A673 (cell line): ENCODE measurements around the gene EID3. TPM values are rescaled to one million over a fixed set of nuclear protein-coding genes. Genes with fewer than 3 reads are reported as not detected.

Source experiments
- BruUV-seq: library from RNA; stranded (reverse); fragments of 400-500 nt; replicated peaks from 2 replicates; lab custom pipeline; 2021; lab: Mats Ljungman, UMichigan
- CTCF ChIA-PET: fragments of 300-600 bp; sonication (Branson Sonifier 250); formaldehyde crosslinking; loops from one replicate; lab custom pipeline; 2022; ENCODE audit warnings: antibody characterized with exemption; lab: Charles Lee
- POLR2A ChIA-PET: fragments of 300-600 bp; sonication (Branson Sonifier 250); formaldehyde crosslinking; loops from one replicate; lab custom pipeline; 2022; ENCODE audit warnings: antibody characterized with exemption; ENCODE audit not compliant: low non-redundant PET; lab: Charles Lee
- DNase-seq: peaks from one replicate; pipeline ENCODE4 v3.0.0-alpha.2; 2015; ENCODE audit warnings: low spot score
- H3K27ac ChIP-seq: fragments of 200-600 bp; sonication (generic); 2 replicates; pipeline ENCODE4 v1.5.1; 2016; ENCODE audit warnings: mixed run types, low read depth, mild to moderate bottlenecking, mixed read lengths, antibody characterized with exemption, low read length; ENCODE audit not compliant: poor library complexity, severe bottlenecking
- H3K27me3 ChIP-seq: fragments of 200-600 bp; sonication (generic); replicated peaks from 2 replicates; pipeline ENCODE4 v1.6.1; 2017; ENCODE audit warnings: mixed run types, low read depth, mild to moderate bottlenecking, mixed read lengths, antibody characterized with exemption, low read length; ENCODE audit not compliant: insufficient read depth, poor library complexity
- H3K36me3 ChIP-seq: fragments of 200-600 bp; sonication (generic); 2 replicates; pipeline ENCODE4 v1.6.1; 2016; ENCODE audit warnings: mixed run types, mild to moderate bottlenecking, mixed read lengths, antibody characterized with exemption, low read length; ENCODE audit not compliant: insufficient read depth, poor library complexity, severe bottlenecking
- H3K4me1 ChIP-seq: fragments of 200-600 bp; sonication (generic); 2 replicates; pipeline ENCODE4 v1.6.1; 2017; ENCODE audit warnings: mixed run types, mild to moderate bottlenecking, mixed read lengths, antibody characterized with exemption, low read length; ENCODE audit not compliant: insufficient read depth, poor library complexity, severe bottlenecking
- H3K4me3 ChIP-seq: fragments of 200-600 bp; sonication (generic); 2 replicates; pipeline ENCODE4 v1.5.1; 2016; ENCODE audit warnings: low read depth, mixed run types, mild to moderate bottlenecking, mixed read lengths, low read length; ENCODE audit not compliant: poor library complexity, severe bottlenecking
- H3K9me3 ChIP-seq: fragments of 200-600 bp; sonication (generic); 2 replicates; pipeline ENCODE4 v1.6.1; 2016; ENCODE audit warnings: mixed run types, low read depth, mild to moderate bottlenecking, mixed read lengths, antibody characterized with exemption, low read length; ENCODE audit not compliant: poor library complexity, severe bottlenecking
- EZH2 ChIP-seq: fragments of 200-600 bp; sonication (generic); IDR thresholded peaks from 2 replicates; pipeline ENCODE4 v1.6.1; 2017; ENCODE audit warnings: borderline replicate concordance, low read depth, mild to moderate bottlenecking, mixed read lengths, antibody characterized with exemption, low read length; ENCODE audit not compliant: poor library complexity, severe bottlenecking
- intact Hi-C: fragments of 100-400 bp; cut with micrococcal nuclease; formaldehyde crosslinking; loops from one replicate; pipeline ENCODE4 v1.10.0; 2022; ENCODE audit not compliant: unreplicated experiment
- total RNA-seq: library from RNA; stranded (reverse); gene quantifications from 2 replicates; pipeline ENCODE4 v1.2.3, GENCODE V29; 2021
- TF ChIP-seq, protein P1 (sequence below): fragments of 300-800, 200-600 bp; sonication (generic); conservative IDR thresholded peaks from 2 replicates; pipeline ENCODE4 v1.5.1; 2017; ENCODE audit warnings: low read depth, mild to moderate bottlenecking, antibody characterized with exemption, low read length, moderate library complexity, mixed read lengths

EID3 gene
- total RNA-seq, 1 experiment from 2014 or later, result 5.4 TPM

DNA sequence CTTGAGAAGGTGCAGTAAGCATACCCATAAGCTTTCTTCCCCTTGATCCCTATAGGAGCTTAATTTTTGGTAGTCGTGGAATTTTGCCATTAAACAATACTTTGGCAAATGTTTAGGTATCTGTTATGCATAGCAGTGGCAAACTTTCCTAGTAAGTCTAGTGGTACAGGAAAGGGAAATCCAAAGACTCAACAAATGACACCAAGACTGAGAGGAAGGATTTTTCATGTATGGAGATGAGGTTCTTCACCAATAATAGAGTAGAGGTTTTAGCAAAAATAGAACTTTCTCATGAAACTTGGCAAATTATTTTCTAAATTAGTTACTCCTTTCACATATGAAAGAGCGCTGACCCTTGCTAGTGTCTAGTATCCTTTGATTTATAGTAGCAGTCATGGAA, 2.8 kb downstream of the EID3 start:
- intact Hi-C loops, result loop anchor here (5.0 kb wide), 1 partner anchor 89 kb away; the partner anchor contains the start of gene TXNRD1
- Histone ChIP-seq H3K27ac (peak overlapping the region; percentile 11), H3K4me1 (peaks cover 50% of the 10 kb centered on the region), H3K4me3 (no peak overlapping the region), H3K36me3 (peaks cover 21% of the 10 kb centered on the region), H3K27me3 (no peaks in the 10 kb centered on the region), H3K9me3 (no peaks in the 10 kb centered on the region)
- CTCF ChIA-PET, result no interaction called here
- BruUV-seq, result no TSS peak
- POLR2A ChIA-PET, result no interaction called here
- no peak for TF ChIP-seq EZH2
- TF ChIP-seq, protein P1, sequence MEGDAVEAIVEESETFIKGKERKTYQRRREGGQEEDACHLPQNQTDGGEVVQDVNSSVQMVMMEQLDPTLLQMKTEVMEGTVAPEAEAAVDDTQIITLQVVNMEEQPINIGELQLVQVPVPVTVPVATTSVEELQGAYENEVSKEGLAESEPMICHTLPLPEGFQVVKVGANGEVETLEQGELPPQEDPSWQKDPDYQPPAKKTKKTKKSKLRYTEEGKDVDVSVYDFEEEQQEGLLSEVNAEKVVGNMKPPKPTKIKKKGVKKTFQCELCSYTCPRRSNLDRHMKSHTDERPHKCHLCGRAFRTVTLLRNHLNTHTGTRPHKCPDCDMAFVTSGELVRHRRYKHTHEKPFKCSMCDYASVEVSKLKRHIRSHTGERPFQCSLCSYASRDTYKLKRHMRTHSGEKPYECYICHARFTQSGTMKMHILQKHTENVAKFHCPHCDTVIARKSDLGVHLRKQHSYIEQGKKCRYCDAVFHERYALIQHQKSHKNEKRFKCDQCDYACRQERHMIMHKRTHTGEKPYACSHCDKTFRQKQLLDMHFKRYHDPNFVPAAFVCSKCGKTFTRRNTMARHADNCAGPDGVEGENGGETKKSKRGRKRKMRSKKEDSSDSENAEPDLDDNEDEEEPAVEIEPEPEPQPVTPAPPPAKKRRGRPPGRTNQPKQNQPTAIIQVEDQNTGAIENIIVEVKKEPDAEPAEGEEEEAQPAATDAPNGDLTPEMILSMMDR, result no peak
- DNase-seq, result no peak

DNA sequence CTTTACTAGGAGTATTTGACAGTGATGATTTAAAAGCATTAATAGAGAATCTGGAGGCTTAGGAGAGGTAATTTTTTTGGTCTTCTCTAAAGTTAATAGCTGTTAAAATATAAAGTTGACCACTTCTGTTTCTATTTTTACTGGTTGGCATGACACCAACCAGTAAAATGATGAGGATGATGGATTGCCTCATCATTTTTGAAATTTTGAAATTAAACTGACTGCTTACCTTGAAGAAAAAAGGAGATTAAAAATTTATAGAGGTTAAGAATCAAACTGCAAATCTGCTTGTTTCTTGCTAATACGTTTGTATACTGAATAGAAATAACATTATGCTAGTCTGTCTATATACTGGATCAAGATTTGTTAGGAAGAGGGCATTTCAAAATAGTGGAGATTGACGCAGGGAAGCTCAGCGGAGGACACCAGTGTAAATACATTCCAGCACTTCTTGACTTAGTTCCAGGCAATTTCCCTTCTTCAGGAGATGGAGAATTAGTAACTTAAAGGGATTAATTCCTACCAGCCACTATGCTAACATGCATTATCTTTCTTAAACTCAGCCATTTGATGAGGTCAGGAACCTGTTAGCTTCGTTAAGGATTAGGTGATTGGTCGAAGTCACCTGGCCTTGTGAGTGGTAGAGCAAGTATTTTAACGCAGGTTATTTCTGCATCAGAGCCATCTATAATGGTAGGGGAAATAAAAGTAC, 3.6 kb downstream of the EID3 start:
- ChIA-PET CTCF (no interaction called here), POLR2A (no interaction called here)
- BruUV-seq, result no TSS peak

GRCh38 chr12:104307655-104308000, 4.1 kb downstream of the EID3 start:
- BruUV-seq, result no TSS peak
- Histone ChIP-seq H3K27me3 (no peaks in the 10 kb centered on the region), H3K4me1 (peaks cover 49% of the 10 kb centered on the region), H3K9me3 (no peaks in the 10 kb centered on the region), H3K36me3 (peaks cover 33% of the 10 kb centered on the region), H3K4me3 (no peak overlapping the region), H3K27ac (no peak overlapping the region)
- no peak for DNase-seq
- POLR2A ChIA-PET, result no interaction called here
- CTCF ChIA-PET, result no interaction called here
- intact Hi-C loops, result loop anchor here (5.0 kb wide), 1 partner anchor 90 kb away; the partner anchor contains the start of gene TXNRD1
- TF ChIP-seq, protein P1, result no peak
- TF ChIP-seq EZH2, result no peak

More for the DNA sequence above, 3.6 kb downstream of the EID3 start:
- no peaks in the 10 kb centered on the region for H3K9me3 ChIP-seq
- peak; percentile 37 for DNase-seq
- no peak for TF ChIP-seq EZH2
- TF ChIP-seq, protein P1, result no peak
- peaks cover 28% of the 10 kb centered on the region for H3K36me3 ChIP-seq
- no peaks in the 10 kb centered on the region for H3K27me3 ChIP-seq
- peak overlapping the region; percentile 11 for H3K27ac ChIP-seq
- no peak overlapping the region for H3K4me3 ChIP-seq
- H3K4me1 ChIP-seq, result peaks cover 50% of the 10 kb centered on the region
- intact Hi-C loops, result loop anchor here (5.0 kb wide), 1 partner anchor 90 kb away; the partner anchor contains the start of gene TXNRD1
